Renal pelvis (tissue), 4 donors: ENCODE measurements around the gene GADD45G. TPM values are rescaled to one million over a fixed set of nuclear protein-coding genes. Genes with fewer than 3 reads are reported as not detected.

Experiments
- DNase-seq: peaks from one replicate; pipeline ENCODE4 v3.0.0-alpha.2; 2013
- polyA plus RNA-seq, 3 donors: library from polyadenylated mRNA; unstranded; fragments of 120-200 nt; gene quantifications; one replicate each; pipeline ENCODE4 v1.2.1, GENCODE V29; 2013; ENCODE audit not compliant: insufficient read length in 3 of 3

The GADD45G gene
- polyA plus RNA-seq, 3 donors: 4.1 to 4.8 (median 4.3) TPM

- no peak for DNase-seq
Measured at GRCh38 chr9:89591274-89592212, 13.3 kb upstream of the GADD45G start.

DNA sequence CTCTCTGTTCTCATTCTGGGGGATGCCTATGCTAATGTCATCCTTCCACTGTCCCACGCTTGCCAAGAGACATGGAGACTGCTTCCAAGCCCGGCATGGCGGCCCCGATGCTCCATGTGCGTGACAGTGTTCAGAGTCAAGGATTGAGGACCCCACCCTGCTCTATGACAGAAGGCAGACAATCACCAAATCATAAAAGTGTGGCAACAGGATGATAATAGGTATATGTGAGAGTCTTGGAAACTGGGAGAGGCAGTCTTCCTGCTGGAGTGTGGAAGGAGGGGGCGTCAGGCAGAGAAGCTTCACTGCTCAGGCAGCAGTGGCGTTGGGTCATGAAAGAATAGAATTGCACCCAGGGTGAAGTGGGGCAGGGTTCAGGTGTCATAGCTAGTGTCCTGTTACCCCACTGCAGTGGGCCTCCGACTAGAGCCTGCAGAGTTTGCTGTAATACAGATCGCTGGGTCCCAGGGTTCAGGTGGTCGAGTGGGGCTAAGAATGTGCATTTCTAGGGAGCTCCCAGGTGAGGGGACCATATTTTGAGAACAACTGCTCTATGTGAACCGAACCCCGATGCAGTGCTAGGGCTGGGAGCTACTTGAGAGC, 12.5 kb upstream of the GADD45G start:
- no peak for DNase-seq

- peak; percentile 50 for DNase-seq
Measured at GRCh38 chr9:89592963-89593726, 11.7 kb upstream of the GADD45G start.

- peak; percentile 30 for DNase-seq
Measured at GRCh38 chr9:89593727-89594427, 10.9 kb upstream of the GADD45G start.

DNA sequence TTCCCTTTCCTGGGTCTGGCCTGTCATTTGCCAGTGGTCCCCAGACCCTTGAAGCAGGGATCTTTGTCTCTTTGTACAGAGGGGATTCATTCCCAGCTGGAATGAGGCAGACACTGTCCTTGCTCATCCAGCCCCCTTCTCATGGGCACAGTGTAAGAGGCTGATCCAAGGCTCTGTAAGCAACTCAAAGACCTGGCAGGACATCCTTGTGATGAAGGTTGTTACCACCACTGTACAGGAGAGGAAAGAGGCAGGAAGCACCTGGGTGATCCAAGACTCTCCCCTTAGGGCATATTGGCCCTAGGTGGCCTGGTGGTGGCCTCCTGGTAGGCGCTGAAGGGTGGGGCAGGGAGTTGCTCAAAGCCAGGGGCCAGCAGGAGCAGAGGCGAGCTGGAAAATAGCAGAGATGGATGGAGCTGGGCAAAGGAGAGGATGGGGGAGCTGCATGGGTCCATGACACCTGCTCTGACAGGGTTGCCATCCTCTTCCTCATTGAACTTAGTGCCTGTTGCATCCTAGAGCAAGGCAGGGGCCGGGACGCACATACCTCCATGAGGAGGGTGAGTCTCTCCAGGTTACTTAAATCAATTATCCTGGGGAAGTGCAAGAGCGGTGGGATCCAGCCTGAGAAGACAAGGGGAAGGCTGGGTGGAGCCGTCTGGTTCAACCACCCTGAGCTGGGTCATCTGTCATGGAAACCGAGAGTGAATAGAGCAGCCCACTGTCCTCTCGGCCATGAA, 9.8 kb upstream of the GADD45G start:
- no peak for DNase-seq

GRCh38 chr9:89595646-89596045, 9.2 kb upstream of the GADD45G start:
- DNase-seq: no peak

DNA sequence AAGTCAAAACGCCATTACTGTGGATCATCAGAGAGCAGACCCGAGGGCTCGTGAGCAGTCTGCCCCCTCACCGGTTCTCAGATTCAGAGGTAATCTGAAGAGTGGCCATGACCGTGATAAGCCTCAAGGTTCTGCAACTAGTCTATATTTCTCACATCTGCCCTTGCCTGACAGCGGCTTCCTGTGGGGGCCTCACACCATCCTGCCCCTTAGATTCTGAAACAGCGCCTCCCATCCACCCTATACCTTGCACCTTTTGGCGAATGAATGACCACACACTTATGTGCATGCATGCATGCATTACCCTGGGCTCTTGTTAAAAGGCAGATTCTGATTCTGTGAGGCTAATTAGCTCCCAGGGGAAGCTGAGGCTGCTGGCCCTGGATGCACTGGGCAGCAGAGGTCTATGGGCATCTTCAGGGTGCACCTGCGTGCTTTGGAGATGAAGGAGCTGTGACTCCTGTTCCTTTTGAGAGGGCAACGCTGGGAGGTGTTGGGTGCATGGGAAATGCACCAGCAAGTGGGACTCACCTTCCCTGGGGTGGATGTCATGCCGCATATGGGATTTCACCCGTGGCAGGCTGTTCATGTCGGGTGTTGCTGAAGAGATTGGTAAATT, 7.8 kb upstream of the GADD45G start:
- no peak for DNase-seq

DNA sequence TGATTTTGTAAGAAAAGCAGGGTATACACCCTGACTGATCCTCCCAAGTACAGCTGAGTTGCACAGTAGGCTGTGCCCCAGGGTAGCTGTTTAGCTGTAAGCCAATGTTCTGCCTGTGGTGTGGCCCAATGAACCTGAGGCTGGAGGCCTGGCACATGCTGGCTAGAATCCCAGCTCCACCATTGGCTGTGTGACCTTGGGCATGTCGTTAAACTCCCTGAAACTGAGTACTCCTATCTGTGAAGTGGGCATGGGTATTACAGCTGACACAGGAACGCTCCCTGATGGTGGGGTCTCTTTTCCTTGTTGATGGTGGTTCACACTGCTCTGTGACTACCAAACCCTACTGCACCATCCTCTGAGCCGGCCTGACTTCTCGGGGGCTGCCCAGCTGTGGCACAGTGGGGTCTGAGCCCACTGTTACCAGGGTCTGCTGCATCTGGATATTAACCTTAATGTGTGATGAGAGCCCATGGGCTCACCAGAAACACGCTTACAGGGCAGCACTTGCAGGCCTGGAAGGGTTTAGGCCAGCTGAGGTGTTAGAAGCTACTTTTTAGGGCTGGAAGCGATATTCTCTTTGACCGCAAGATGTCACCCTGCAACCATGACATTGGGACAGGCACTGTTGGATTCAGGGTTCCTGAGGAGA, 7.0 kb upstream of the GADD45G start:
- DNase-seq: peak; percentile 61

DNA sequence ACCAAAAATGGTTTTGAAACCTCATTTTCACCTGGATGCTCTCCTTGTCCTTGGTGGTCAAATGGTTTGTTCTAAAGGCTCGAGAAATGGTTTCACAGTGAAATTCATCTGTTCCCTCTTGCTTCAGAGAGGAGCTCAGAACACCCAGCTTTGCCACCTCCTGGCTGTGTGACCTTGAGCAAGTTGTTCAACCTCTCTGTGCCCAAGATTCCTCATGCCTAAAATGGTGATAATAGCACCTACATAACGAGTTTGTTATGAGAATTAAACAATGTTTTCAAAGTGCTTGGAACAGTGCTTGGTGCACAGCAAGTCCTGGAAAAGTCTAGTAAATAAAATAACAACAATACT, 6.5 kb upstream of the GADD45G start:
- no peak for DNase-seq

- DNase-seq: no peak
Measured at GRCh38 chr9:89598926-89599325, 5.9 kb upstream of the GADD45G start.

DNA sequence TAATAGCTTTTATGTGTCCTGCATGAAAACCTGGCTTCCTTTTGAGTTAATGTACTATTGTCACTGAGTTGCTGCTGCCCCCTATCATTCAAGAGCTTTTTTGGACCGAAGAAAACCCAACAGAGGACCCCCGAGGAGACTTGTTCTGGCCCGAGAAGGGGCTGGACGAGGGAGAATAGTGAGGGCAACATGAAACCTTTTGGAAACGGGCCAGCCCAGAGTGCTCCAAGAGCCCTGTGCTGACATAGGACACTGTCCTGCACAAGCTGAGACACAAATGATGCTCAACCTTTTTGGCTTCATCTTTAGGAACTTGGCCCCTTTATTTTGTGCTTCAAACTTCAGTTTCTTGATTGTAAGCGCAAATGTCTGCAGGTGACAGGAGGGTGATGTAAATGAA, 4.0 kb upstream of the GADD45G start:
- DNase-seq: no peak

GRCh38 chr9:89601306-89601705, 3.5 kb upstream of the GADD45G start:
- no peak for DNase-seq

- DNase-seq: no peak
Measured at GRCh38 chr9:89601856-89602562, 2.8 kb upstream of the GADD45G start.

GRCh38 chr9:89602978-89603766, 1.6 kb upstream of the GADD45G start:
- peak; percentile 90 for DNase-seq

- peak; percentile 78 for DNase-seq
Measured at GRCh38 chr9:89603767-89604665, 796 bp upstream of the GADD45G start.

GRCh38 chr9:89605465-89606048, 745 bp downstream of the GADD45G start:
- peak; percentile 36 for DNase-seq

GRCh38 chr9:89606049-89606623, 1.3 kb downstream of the GADD45G start:
- DNase-seq: peak; percentile 52
